Measurements from ENCODE around the gene ACSS2. TPM values are rescaled to one million over a fixed set of nuclear protein-coding genes. Genes with fewer than 3 reads are reported as not detected.
A peak's percentile ranks its signal among the peaks of the same experiment; 100 is the strongest.

Gene ACSS2
- 100 to 1,000 TPM; 191 to 479 (median 302) TPM for total RNA-seq
- long read RNA-seq, donor 1, transcript ACSS2-214 (18 exons, 2,851 nt), result minor isoform, 8 of 158 reads
- long read RNA-seq, donor 1, transcript ACSS2-202 (18 exons, 3,065 nt), result major isoform, 97 of 158 reads
- long read RNA-seq, donor 1, partial matches to known transcripts, result 10 of 158 reads
- long read RNA-seq, donor 1, other reads (novel, unspliced or antisense), result 43 of 158 reads
- long read RNA-seq, donor 2, transcript ACSS2-202 (18 exons, 3,065 nt), result major isoform, 43 of 99 reads
- long read RNA-seq, donor 2, partial matches to known transcripts, result 17 of 99 reads
- long read RNA-seq, donor 2, other reads (novel, unspliced or antisense), result 33 of 99 reads

- Histone ChIP-seq H3K4me1 (ENCODE audit: low read depth) (peaks cover 37% of the 10 kb centered on the region), H3K9me3 (no peaks in the 10 kb centered on the region), H3K4me3 (peak within 1 kb of the TSS; percentile 61), H3K36me3 (ENCODE audit: low read depth) (no peaks in the 10 kb centered on the region)
- no peak for TF ChIP-seq CTCF (IDR thresholded peaks at IDR 0.05)
- DNase-seq (peak in 2 of 3 donors; percentile 99), ATAC-seq (peak; percentile 81)
- intact Hi-C loops (cut with DNase I, micrococcal nuclease), result no loop called here
Measured at GRCh38 chr20:34876406-34877282, at the start of gene ACSS2. Gene ACSS2, plus strand, starts transcription at chr20:34876612. Its CDS starts 34 bp downstream, at chr20:34876646.

GRCh38 chr20:34829191-34829590 lies 47.2 kb upstream of the ACSS2 start:
- intact Hi-C loops (cut with DNase I, micrococcal nuclease), result no loop called here
- DNase-seq, result no peak
- H3K4me3 ChIP-seq, result no peak overlapping the region
- no peak for ATAC-seq
- no peak for TF ChIP-seq CTCF (IDR thresholded peaks at IDR 0.05)
- H3K4me1 ChIP-seq (ENCODE audit: low read depth), result peaks cover 8% of the 10 kb centered on the region
- no peaks in the 10 kb centered on the region for H3K9me3 ChIP-seq
- no peaks in the 10 kb centered on the region for H3K36me3 ChIP-seq (ENCODE audit: low read depth)

GRCh38 chr20:34831936-34832335 lies 44.5 kb upstream of the ACSS2 start:
- intact Hi-C loops (cut with DNase I, micrococcal nuclease), result no loop called here
- no peak for ATAC-seq
- no peaks in the 10 kb centered on the region for H3K36me3 ChIP-seq (ENCODE audit: low read depth)
- DNase-seq, result no peak
- no peaks in the 10 kb centered on the region for H3K4me1 ChIP-seq (ENCODE audit: low read depth)
- no peaks in the 10 kb centered on the region for H3K9me3 ChIP-seq
- TF ChIP-seq CTCF (IDR thresholded peaks at IDR 0.05), result no peak
- H3K4me3 ChIP-seq, result no peak overlapping the region

GRCh38 chr20:34834459-34834893 lies 41.9 kb upstream of the ACSS2 start:
- DNase-seq (no peak), ATAC-seq (peak; percentile 45)
- Histone ChIP-seq H3K4me3 (no peak overlapping the region), H3K36me3 (ENCODE audit: low read depth) (no peaks in the 10 kb centered on the region), H3K4me1 (ENCODE audit: low read depth) (no peaks in the 10 kb centered on the region), H3K9me3 (no peaks in the 10 kb centered on the region)
- intact Hi-C loops (cut with DNase I, micrococcal nuclease), result no loop called here
- no peak for TF ChIP-seq CTCF (IDR thresholded peaks at IDR 0.05)

GRCh38 chr20:34842143-34842542 lies 34.3 kb upstream of the ACSS2 start:
- no peak for DNase-seq
- Histone ChIP-seq H3K9me3 (no peaks in the 10 kb centered on the region), H3K36me3 (ENCODE audit: low read depth) (no peaks in the 10 kb centered on the region), H3K4me1 (ENCODE audit: low read depth) (no peaks in the 10 kb centered on the region), H3K4me3 (no peak overlapping the region)
- intact Hi-C loops (cut with DNase I, micrococcal nuclease), result no loop called here
- no peak for TF ChIP-seq CTCF (IDR thresholded peaks at IDR 0.05)
- ATAC-seq, result no peak

Measured in mucosa of descending colon (tissue), 3 donors.